SK-N-MC (cell line): ENCODE measurements around the gene CDHR5.

Experiments used
- EZH2 ChIP-seq: fragments of 200-600 bp; sonication (generic); IDR thresholded peaks from one replicate; pipeline ENCODE4 v1.6.1; 2017; ENCODE audit warnings: antibody characterized with exemption
- FOXP2 ChIP-seq: optimal IDR thresholded peaks from 2 replicates; pipeline ENCODE3; 2011; ENCODE audit warnings: mild to moderate bottlenecking, moderate library complexity; ENCODE audit not compliant: insufficient read depth; ENCODE audit errors: extremely low read length, control extremely low read depth
- POLR2AphosphoS5 ChIP-seq: IDR thresholded peaks from 2 replicates; pipeline ENCODE4 v1.6.1; 2012; ENCODE audit warnings: mild to moderate bottlenecking, low read depth, low read length, borderline replicate concordance

DNA sequence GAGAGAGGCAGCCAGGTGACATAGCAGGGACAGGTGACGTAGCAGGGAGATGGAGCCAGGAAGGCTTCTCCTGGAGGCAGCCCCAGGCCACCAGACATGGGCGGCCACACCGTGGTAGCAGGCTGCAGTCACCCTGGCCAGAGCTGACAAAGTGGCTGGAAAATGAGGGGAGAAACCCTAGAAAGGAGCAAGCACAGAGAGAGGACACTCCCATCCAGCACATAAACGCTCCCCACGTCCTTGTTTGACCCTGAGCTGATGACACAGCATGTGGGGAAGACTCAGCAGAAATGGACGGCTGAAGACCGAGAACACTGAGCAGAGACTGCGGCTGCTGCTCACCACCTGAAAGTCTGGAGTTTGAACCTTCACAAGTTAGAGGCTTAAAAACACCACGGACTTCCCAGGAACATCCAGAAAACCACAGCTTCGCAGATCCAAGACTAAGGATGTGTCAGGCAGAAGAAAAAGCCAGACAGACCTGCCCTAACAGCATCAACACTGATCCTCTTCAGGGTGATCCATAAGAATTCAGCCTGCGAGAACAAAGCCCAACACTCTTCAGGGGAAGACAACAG, 41.0 kb upstream of the CDHR5 start:
- TF ChIP-seq POLR2AphosphoS5 (no peak), EZH2 (no peak), FOXP2 (no peak)
